C4-2B (cell line): Measurements from ENCODE around the gene SHC1.

Source experiments
- ZFX ChIP-seq: fragments of 450-650 bp; IDR thresholded peaks from 2 replicates; pipeline ENCODE4 v1.6.1; 2017
- TF ChIP-seq, protein P1 (sequence below): fragments of 450-650 bp; conservative IDR thresholded peaks from 2 replicates; pipeline ENCODE4 v1.5.1; 2017; ENCODE audit warnings: mild to moderate bottlenecking

DNA sequence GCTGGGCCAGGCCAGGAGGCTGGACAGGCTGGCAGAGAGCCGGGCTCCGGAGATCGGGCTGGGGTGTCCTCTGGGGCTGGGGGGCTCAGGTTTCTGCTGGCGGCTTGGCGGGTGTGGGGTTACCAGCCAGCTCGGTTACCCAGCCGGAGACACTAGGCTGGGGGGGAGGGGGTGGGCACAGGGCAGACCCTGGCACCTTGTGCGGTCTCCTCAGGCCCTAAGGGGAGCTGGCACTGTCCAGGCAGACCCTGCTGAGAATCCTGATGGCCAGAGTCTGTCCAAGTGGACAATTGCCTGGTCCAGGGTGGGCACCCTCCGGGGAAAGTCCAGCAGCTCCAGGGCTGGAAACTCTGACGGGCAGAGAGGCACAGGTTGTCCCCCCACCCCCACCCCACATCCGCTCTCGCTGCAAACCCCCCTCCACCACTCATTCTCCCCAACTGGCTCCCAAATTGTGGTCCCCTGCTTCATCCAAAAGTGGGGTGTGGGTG, 38.7 kb upstream of the SHC1 start:
- TF ChIP-seq, protein P1, sequence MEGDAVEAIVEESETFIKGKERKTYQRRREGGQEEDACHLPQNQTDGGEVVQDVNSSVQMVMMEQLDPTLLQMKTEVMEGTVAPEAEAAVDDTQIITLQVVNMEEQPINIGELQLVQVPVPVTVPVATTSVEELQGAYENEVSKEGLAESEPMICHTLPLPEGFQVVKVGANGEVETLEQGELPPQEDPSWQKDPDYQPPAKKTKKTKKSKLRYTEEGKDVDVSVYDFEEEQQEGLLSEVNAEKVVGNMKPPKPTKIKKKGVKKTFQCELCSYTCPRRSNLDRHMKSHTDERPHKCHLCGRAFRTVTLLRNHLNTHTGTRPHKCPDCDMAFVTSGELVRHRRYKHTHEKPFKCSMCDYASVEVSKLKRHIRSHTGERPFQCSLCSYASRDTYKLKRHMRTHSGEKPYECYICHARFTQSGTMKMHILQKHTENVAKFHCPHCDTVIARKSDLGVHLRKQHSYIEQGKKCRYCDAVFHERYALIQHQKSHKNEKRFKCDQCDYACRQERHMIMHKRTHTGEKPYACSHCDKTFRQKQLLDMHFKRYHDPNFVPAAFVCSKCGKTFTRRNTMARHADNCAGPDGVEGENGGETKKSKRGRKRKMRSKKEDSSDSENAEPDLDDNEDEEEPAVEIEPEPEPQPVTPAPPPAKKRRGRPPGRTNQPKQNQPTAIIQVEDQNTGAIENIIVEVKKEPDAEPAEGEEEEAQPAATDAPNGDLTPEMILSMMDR: no peak
- TF ChIP-seq ZFX: no peak
